ENCODE results near the gene BRPF1.

The BRPF1 gene

DNA sequence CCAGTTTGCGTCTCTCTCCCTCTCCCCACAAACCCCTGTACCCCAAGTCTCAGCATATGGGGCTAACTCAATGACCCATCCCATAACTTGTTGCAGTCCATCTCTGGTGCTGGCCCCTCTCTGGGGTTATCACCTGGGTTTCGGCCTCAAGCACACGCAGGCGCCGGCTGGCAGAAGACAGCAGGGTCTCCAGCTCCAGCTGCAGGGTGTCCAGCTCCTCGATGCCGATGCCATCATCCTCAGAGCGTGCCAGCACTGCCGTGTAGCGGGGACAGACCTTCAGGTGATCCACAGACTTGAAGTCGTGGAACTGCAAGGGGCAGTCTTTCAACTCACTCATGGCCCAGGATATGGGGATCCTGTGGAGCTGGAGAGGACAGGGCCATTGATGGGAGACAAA lies 59.6 kb downstream of the BRPF1 start:
- TF ChIP-seq, protein P1, sequence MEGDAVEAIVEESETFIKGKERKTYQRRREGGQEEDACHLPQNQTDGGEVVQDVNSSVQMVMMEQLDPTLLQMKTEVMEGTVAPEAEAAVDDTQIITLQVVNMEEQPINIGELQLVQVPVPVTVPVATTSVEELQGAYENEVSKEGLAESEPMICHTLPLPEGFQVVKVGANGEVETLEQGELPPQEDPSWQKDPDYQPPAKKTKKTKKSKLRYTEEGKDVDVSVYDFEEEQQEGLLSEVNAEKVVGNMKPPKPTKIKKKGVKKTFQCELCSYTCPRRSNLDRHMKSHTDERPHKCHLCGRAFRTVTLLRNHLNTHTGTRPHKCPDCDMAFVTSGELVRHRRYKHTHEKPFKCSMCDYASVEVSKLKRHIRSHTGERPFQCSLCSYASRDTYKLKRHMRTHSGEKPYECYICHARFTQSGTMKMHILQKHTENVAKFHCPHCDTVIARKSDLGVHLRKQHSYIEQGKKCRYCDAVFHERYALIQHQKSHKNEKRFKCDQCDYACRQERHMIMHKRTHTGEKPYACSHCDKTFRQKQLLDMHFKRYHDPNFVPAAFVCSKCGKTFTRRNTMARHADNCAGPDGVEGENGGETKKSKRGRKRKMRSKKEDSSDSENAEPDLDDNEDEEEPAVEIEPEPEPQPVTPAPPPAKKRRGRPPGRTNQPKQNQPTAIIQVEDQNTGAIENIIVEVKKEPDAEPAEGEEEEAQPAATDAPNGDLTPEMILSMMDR (IDR thresholded peaks at IDR 0.05): no peak
- no peak for DNase-seq
- Histone ChIP-seq H3K27ac (peak overlapping the region; percentile 94 to 97), H3K9me3 (no peaks in the 10 kb centered on the region), H3K4me3 (peak overlapping the region in 1 of 2 donors; percentile 68), H3K36me3 (peaks cover 20 to 58% (median 30%) of the 10 kb centered on the region in 3 donors), H3K27me3 (no peaks in the 10 kb centered on the region), H3K4me1 (peaks cover 0 to 43% (median 37%) of the 10 kb centered on the region in 4 donors)
- intact Hi-C loops (cut with DNase I; ENCODE audit: low total_unique reads): no loop called here

DNA sequence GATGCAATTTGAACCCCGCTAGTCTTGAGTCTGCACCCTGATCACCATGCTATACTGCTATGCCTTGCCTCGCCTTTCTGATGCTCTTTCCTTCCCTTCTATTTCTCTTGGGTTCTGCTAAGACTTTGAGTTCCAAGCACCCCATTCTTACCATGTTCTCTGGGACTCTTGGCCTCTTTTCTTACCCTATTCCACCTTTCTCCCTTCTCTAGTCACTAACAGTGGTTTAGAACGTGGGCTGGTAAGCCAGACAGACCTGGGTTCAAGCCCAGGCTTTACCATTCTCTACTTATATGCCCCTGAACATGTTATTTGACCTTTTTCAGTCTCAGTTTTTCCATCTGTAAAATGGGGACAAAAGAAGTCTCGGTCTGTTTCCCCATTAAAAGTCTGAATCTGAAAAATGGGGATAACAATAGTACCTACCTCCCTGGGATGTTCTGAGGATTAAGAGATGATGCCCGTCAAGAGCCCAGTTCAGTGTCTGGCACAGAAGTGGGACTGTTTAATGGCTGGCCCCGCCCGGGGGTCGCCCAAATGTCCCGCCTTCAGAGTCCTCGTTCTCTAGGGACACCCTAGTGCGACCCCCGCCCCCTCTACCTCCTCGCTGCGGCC lies 60.4 kb downstream of the BRPF1 start:
- Histone ChIP-seq H3K27me3 (no peaks in the 10 kb centered on the region), H3K4me1 (peaks cover 0 to 44% (median 37%) of the 10 kb centered on the region in 4 donors), H3K36me3 (peaks cover 20 to 53% (median 26%) of the 10 kb centered on the region in 3 donors), H3K4me3 (peak overlapping the region; percentile 68 to 95), H3K9me3 (no peaks in the 10 kb centered on the region), H3K27ac (peak overlapping the region; percentile 94 to 97)
- TF ChIP-seq, protein P1 (IDR thresholded peaks at IDR 0.05): no peak
- DNase-seq: no peak
- intact Hi-C loops (cut with DNase I; ENCODE audit: low total_unique reads): loop anchor here (2.0 kb wide), 1 partner anchor 21 kb away; no protein-coding TSS in a partner anchor

DNA sequence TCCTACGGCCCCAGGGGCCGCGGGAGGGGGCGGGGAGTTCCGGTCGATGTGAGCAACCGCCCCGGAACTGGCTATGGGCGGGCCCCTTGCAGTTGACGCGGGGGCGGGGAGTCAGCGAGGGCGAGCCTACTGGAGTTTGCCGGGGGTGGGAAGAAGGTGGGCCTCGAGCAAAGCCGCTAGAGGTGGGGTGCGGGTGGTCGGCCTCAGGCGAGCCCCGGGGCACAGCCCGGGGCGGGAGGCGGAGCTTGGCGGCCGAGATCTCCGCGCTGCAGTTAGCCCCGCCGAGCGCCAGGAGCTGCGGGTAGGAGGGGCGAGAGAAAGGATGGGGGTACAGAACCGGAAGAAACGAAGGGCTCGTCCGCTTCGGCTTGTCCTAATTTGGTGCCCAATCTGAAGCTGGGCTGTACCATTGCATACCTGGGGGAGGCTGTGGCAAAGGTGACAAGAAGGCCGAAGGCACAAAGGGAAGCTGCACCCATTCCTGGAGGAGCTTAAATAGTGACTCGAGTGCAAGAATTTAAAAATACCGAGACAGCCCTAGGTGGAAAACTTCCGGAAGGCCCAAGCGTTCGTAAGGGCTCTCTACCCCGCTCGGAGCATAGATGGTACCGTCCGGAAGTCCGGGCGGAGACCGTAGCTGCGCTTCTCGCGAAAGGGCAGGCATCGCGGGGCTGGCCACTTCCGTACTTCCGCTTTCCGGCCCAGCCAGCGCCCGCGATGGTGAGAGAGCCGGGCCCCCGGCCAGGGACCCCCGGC lies 61.0 kb downstream of the BRPF1 start, which contains the start of the genes ARPC4 and TADA3:
ARPC4 (plus strand) TSS at position 678 of the 756 bp plus-strand sequence; CDS start at position 718, 40 bp downstream.
TADA3 (minus strand) TSS at position 69 of the 756 bp plus-strand sequence. CDS start 1,007 bp downstream, outside the sequence.
- Histone ChIP-seq H3K27ac (peak within 1 kb of the TSS; percentile 94 to 97), H3K4me3 (peak within 1 kb of the TSS; percentile 68 to 95), H3K9me3 (no peaks in the 10 kb centered on the region), H3K27me3 (no peaks in the 10 kb centered on the region), H3K4me1 (peaks cover 0 to 44% (median 37%) of the 10 kb centered on the region in 4 donors), H3K36me3 (peaks cover 24 to 52% (median 26%) of the 10 kb centered on the region in 3 donors)
- intact Hi-C loops (cut with DNase I; ENCODE audit: low total_unique reads): loop anchor here (2.0 kb wide), 1 partner anchor 22 kb away; no protein-coding TSS in a partner anchor
- TF ChIP-seq, protein P1 (IDR thresholded peaks at IDR 0.05): peak; percentile 21 to 37
- DNase-seq: peak; percentile 94 to 96

DNA sequence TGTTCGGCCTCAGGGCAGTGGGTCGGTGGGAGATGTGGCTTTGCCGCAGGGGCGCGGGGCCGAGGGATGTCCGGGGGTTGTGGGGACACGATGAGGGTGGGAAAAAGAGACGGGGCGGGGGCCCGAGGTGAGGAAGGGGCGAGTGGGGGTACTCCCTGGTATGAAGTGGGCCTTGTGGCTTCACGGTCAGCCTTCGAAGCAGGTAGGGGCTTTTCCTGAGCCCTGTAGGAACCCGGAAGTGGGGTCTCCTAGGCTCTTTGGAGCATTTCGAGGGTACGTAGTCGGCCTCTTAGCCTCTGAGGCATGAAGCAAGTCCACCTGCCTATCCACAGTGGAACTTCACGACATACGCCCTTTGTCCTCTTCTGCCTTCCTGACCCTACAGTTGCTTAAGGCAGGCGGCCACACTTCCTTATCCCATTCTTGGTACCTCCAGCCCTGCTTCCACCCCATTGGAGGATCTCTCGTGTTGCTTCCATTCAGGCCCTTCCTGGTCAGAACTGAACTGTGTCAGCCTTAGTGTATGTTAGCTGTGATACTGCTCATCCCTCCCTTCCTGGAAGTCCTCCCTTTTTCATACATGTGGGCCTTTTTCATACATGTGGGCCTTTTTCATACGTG lies 61.7 kb downstream of the BRPF1 start:
- TF ChIP-seq, protein P1 (IDR thresholded peaks at IDR 0.05): no peak
- DNase-seq: peak in 1 of 2 donors; percentile 38
- H3K4me3 ChIP-seq: peak overlapping the region; percentile 68 to 95
- H3K4me1 ChIP-seq: peaks cover 0 to 44% (median 37%) of the 10 kb centered on the region in 4 donors
- H3K9me3 ChIP-seq: no peaks in the 10 kb centered on the region
- peak overlapping the region; percentile 94 to 97 for H3K27ac ChIP-seq
- intact Hi-C loops (cut with DNase I; ENCODE audit: low total_unique reads): loop anchor here (2.0 kb wide), 1 partner anchor 22 kb away; no protein-coding TSS in a partner anchor
- H3K36me3 ChIP-seq: peaks cover 25 to 52% (median 33%) of the 10 kb centered on the region in 3 donors
- H3K27me3 ChIP-seq: no peaks in the 10 kb centered on the region

DNA sequence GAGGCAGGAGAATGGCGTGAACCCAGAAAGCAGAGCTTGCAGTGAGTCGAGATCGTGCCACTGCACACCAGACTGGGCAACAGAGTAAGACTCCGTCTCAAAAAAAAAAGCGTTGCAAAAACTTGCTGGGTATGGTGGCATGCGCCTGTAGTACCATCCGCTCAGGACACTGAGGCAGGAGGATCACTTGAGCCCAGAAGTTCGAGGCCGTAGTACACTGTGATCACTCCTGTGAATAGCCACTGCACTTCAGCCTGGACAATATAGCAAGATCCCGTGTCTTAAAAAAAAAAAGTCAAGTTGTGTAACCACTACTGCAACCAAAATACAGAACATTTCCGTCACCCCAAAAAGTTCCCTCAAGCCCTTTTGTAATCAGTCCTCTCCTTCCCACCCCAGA lies 62.9 kb downstream of the BRPF1 start:
- Histone ChIP-seq H3K27me3 (no peaks in the 10 kb centered on the region), H3K4me1 (peaks cover 0 to 44% (median 37%) of the 10 kb centered on the region in 4 donors), H3K9me3 (no peaks in the 10 kb centered on the region), H3K27ac (no peak overlapping the region), H3K4me3 (peak overlapping the region; percentile 68 to 95), H3K36me3 (peaks cover 26 to 52% (median 33%) of the 10 kb centered on the region in 3 donors)
- intact Hi-C loops (cut with DNase I; ENCODE audit: low total_unique reads): no loop called here
- TF ChIP-seq, protein P1 (IDR thresholded peaks at IDR 0.05): no peak
- no peak for DNase-seq
